Right lobe of liver (tissue), 4 donors: ENCODE data around the gene DUSP16.

Source experiments
- CTCF ChIP-seq, 4 donors: fragments of 200-600 bp in 3 of 4; fragments of 450-650 bp in 1 of 4; IDR thresholded peaks; one replicate each; pipeline versions ENCODE4 v1.5.1 to v1.8.0; 2016 to 2022; ENCODE audit warnings: antibody characterized with exemption in 4 of 4, mild to moderate bottlenecking in 2 of 4
- POLR2A ChIP-seq: fragments of 450-650 bp; IDR thresholded peaks from one replicate; pipeline ENCODE4 v1.6.1; 2017; ENCODE audit warnings: antibody characterized with exemption, mild to moderate bottlenecking
- donor health status: DM: no; HTN: no; CAD: no.
- donor health status: DM: no; HTN: no; CAD: no.
- donor health status: DM: no; HTN: yes; CAD: no.

GRCh38 chr12:12559719-12560296, 2.9 kb downstream of the DUSP16 start:
- peak; percentile 47 for TF ChIP-seq POLR2A
- no peak for TF ChIP-seq CTCF (IDR thresholded peaks at IDR 0.05)
